ENCODE measurements around the gene ANKS1B. TPM values are rescaled to one million over a fixed set of nuclear protein-coding genes. Genes with fewer than 3 reads are reported as not detected.

The ANKS1B gene
- total and polyA plus RNA-seq, 7 donors, result 0.46 to 7.4 (median 3.6) TPM

DNA sequence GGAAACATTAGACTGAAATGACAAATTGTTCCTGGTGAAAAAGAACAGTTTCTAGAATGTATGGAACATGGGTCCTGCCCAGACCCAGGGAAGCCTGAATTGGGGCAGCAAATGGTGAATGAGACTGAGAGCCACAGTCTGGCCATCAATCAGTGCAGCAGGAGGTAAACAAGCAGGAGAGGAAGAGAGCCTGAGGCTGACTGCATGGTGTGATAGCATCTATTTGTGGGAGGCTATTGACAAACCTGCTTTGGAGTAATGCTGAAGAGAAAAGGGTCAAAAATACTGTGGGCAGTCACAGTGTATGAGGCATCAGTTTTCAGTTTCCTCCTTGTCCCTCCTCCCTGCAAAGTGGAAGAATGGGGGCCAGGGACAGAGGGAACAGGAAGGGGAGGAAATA, 136.8 kb downstream of the ANKS1B start:
- Histone ChIP-seq H3K36me3 (ENCODE audit: insufficient read depth in 1 of 2, low read depth in 1 of 2) (no peaks in the 10 kb centered on the region), H3K9me3 (no peaks in the 10 kb centered on the region), H3K27me3 (ENCODE audit: insufficient read depth in 3 of 3, low read length in 2 of 3) (no peaks in the 10 kb centered on the region), H3K4me1 (no peaks in the 10 kb centered on the region), H3K27ac (no peak overlapping the region), H3K4me3 (no peak overlapping the region)
- DNase-seq (no peak), ATAC-seq (no peak)
- intact Hi-C loops (cut with DNase I), result no loop called here
- TF ChIP-seq, protein P1, sequence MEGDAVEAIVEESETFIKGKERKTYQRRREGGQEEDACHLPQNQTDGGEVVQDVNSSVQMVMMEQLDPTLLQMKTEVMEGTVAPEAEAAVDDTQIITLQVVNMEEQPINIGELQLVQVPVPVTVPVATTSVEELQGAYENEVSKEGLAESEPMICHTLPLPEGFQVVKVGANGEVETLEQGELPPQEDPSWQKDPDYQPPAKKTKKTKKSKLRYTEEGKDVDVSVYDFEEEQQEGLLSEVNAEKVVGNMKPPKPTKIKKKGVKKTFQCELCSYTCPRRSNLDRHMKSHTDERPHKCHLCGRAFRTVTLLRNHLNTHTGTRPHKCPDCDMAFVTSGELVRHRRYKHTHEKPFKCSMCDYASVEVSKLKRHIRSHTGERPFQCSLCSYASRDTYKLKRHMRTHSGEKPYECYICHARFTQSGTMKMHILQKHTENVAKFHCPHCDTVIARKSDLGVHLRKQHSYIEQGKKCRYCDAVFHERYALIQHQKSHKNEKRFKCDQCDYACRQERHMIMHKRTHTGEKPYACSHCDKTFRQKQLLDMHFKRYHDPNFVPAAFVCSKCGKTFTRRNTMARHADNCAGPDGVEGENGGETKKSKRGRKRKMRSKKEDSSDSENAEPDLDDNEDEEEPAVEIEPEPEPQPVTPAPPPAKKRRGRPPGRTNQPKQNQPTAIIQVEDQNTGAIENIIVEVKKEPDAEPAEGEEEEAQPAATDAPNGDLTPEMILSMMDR (IDR thresholded peaks at IDR 0.05), result no peak

DNA sequence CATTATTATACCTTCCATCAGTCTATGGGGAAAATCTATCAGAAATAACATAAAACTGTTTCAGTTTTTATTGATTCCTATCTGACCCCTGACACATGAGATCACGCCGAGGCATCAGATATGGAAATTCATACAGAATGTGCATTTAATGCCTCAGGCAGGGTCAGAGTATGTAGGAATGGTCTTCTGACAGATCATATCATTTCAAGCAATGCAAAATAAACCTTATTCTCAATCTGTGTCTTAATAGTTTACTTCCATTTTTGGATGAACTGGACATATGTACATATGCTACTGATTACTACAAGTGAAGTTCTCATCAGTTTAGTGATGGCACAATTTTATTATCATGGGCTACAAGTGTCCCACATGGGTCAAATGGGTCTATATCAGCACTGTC, 150.0 kb downstream of the ANKS1B start:
- no peaks in the 10 kb centered on the region for H3K4me1 ChIP-seq
- no peaks in the 10 kb centered on the region for H3K9me3 ChIP-seq
- DNase-seq (no peak), ATAC-seq (no peak)
- no peaks in the 10 kb centered on the region for H3K27me3 ChIP-seq (ENCODE audit: insufficient read depth in 3 of 3, low read length in 2 of 3)
- intact Hi-C loops (cut with DNase I), result no loop called here
- WGBS, 3 donors, result 97 to 99% (median 98%) methylated on average over 2 of the region's 2 CpGs
- no peak overlapping the region for H3K4me3 ChIP-seq
- no peak overlapping the region for H3K27ac ChIP-seq
- no peaks in the 10 kb centered on the region for H3K36me3 ChIP-seq (ENCODE audit: insufficient read depth in 1 of 2, low read depth in 1 of 2)
- TF ChIP-seq, protein P1 (IDR thresholded peaks at IDR 0.05), result no peak

DNA sequence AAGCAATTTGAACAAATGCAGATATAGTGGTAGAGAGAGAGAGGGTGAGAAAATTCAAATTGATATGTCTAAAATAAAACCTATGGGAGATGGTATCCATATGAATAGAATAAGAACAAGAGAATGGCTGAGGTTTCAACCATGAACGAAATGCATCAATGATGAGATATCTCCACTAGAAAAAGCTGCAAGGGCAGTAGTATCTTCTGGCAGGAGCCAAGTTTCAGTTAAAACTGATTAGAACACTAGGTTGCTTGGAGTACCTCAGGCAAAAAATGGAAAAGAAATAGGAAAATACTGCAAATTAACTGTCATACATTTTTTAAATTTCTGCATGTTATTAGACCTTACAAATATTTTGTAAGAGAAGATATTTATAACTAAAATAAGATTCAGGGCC, 151.3 kb downstream of the ANKS1B start:
- no peak overlapping the region for H3K27ac ChIP-seq
- no peaks in the 10 kb centered on the region for H3K4me1 ChIP-seq
- no peak overlapping the region for H3K4me3 ChIP-seq
- no peaks in the 10 kb centered on the region for H3K27me3 ChIP-seq (ENCODE audit: insufficient read depth in 3 of 3, low read length in 2 of 3)
- TF ChIP-seq, protein P1 (IDR thresholded peaks at IDR 0.05), result no peak
- ATAC-seq (no peak), DNase-seq (no peak)
- H3K9me3 ChIP-seq, result no peaks in the 10 kb centered on the region
- intact Hi-C loops (cut with DNase I), result no loop called here
- H3K36me3 ChIP-seq (ENCODE audit: insufficient read depth in 1 of 2, low read depth in 1 of 2), result no peaks in the 10 kb centered on the region
- 40 to 49% (median 42%) methylated on average over 1 of the region's 1 CpG for WGBS, 3 donors

DNA sequence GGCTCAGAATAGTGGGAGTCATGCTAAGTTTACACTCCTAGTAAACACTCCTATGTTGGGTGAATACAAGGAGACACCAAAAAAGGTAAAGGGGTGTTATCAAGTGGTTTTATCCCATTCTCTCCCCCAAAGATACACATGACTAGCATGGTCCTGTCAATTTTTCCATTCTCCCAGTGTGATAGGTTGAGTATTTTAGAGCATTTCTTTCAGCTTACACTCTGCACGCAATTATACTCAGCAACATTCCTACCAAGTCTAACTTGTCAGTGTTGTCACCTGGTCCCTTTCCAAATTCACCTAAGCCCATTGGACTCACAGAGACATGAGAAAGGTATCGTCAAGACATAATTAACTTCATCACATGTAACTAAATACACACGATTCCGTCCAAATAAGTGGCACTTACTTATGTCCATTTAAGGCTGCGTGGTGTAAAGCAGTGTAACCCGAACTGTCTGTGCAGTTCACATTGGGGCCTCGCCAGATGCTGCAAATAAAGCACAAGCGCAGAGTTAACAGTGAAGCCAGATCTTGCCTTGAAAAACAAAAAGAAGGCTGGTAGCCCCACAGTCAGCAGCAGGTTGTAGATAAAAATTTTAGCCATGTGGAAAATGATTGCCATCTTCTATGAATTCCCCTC, 159.7 kb downstream of the ANKS1B start:
- ATAC-seq, result peak in 3 of 4 donors; percentile 64 to 85 (median 69)
- peak overlapping the region; percentile 10 for H3K27ac ChIP-seq
- DNase-seq, result peak; percentile 19 to 35
- H3K27me3 ChIP-seq (ENCODE audit: insufficient read depth in 3 of 3, low read length in 2 of 3), result no peaks in the 10 kb centered on the region
- H3K4me1 ChIP-seq, result no peaks in the 10 kb centered on the region
- intact Hi-C loops (cut with DNase I), result no loop called here
- no peaks in the 10 kb centered on the region for H3K36me3 ChIP-seq (ENCODE audit: insufficient read depth in 1 of 2, low read depth in 1 of 2)
- no peaks in the 10 kb centered on the region for H3K9me3 ChIP-seq
- peak overlapping the region; percentile 9 for H3K4me3 ChIP-seq
- WGBS, 3 donors, result 15 to 22% (median 15%) methylated on average over 8 of the region's 8 CpGs
- TF ChIP-seq, protein P1 (IDR thresholded peaks at IDR 0.05), result no peak

DNA sequence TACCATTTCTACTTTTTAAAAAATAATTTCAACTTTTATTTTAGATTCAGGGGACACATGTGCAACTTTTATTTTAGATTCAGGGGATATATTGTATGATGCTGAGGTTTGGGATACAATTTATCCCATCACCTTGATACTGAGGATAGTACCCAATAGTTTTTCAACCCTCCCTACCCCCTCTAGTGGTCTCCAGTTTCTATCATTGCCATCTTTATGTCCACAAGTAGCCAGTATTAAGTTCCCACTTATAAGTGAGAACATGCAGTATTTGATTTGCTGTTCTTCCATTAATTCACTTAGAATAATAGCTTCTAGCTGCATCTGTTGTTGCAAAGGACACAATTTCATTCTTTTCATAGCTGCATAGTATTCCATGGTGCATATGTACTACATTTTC, 162.5 kb downstream of the ANKS1B start:
- Histone ChIP-seq H3K27me3 (ENCODE audit: insufficient read depth in 3 of 3, low read length in 2 of 3) (no peaks in the 10 kb centered on the region), H3K4me3 (no peak overlapping the region), H3K4me1 (no peaks in the 10 kb centered on the region), H3K27ac (no peak overlapping the region), H3K9me3 (no peaks in the 10 kb centered on the region), H3K36me3 (ENCODE audit: insufficient read depth in 1 of 2, low read depth in 1 of 2) (no peaks in the 10 kb centered on the region)
- intact Hi-C loops (cut with DNase I), result no loop called here
- TF ChIP-seq, protein P1 (IDR thresholded peaks at IDR 0.05), result no peak
- ATAC-seq, result no peak
- no peak for DNase-seq
